Trophoblast cell (in vitro differentiated cells and primary cell): Measurements from ENCODE around the gene CACNG7.
A peak's percentile ranks its signal among the peaks of the same experiment; 100 is the strongest.

Source experiments
- DNase-seq, 2 donors: peaks; one replicate each; pipeline ENCODE4 v3.0.0-alpha.2; 2016
- H2AFZ ChIP-seq: 2 replicates; pipeline ENCODE4 v1.6.1; 2013; ENCODE audit warnings: low read length, moderate library complexity, mild to moderate bottlenecking; ENCODE audit not compliant: insufficient read depth, poor library complexity
- H2AK5ac ChIP-seq: 2 replicates; pipeline ENCODE4 v1.6.1; 2013; ENCODE audit warnings: mild to moderate bottlenecking, low read length
- H2BK120ac ChIP-seq: 2 replicates; pipeline ENCODE4 v1.6.1; 2013; ENCODE audit warnings: low read length, mild to moderate bottlenecking, moderate library complexity; ENCODE audit not compliant: insufficient read depth, poor library complexity
- H2BK12ac ChIP-seq: 2 replicates; pipeline ENCODE4 v1.6.1; 2013; ENCODE audit warnings: mild to moderate bottlenecking, low read length, moderate library complexity
- H2BK5ac ChIP-seq: 2 replicates; pipeline ENCODE4 v1.6.1; 2013; ENCODE audit warnings: low read length, low read depth, moderate library complexity, mild to moderate bottlenecking; ENCODE audit not compliant: poor library complexity
- H3K14ac ChIP-seq: 2 replicates; pipeline ENCODE4 v1.6.1; 2013; ENCODE audit warnings: mild to moderate bottlenecking, low read length
- H3K18ac ChIP-seq: 2 replicates; pipeline ENCODE4 v1.6.1; 2013; ENCODE audit warnings: mild to moderate bottlenecking, low read length
- H3K23ac ChIP-seq: 2 replicates; pipeline ENCODE4 v1.6.1; 2013; ENCODE audit warnings: low read length
- H3K27ac ChIP-seq: 2 replicates; pipeline ENCODE4 v1.5.1; 2013; ENCODE audit warnings: low read depth, mild to moderate bottlenecking, inconsistent platforms, low read length, moderate library complexity
- H3K27me3 ChIP-seq: 2 replicates; pipeline ENCODE4 v1.6.1; 2013; ENCODE audit warnings: inconsistent platforms, mild to moderate bottlenecking, low read length, moderate library complexity; ENCODE audit not compliant: insufficient read depth
- H3K36me3 ChIP-seq, 2 experiments: 1 replicate in 1 of 2; 2 replicates in 1 of 2; pipeline ENCODE4 v1.6.1; 2013; ENCODE audit warnings: low read length in 2 of 2, mild to moderate bottlenecking in 2 of 2, moderate library complexity in 1 of 2; ENCODE audit not compliant: insufficient read depth in 2 of 2, control insufficient read depth in 1 of 2
- H3K4ac ChIP-seq: 2 replicates; pipeline ENCODE4 v1.6.1; 2013; ENCODE audit warnings: low read depth, mild to moderate bottlenecking, low read length, moderate library complexity
- H3K4me1 ChIP-seq, 2 experiments: 1 replicate in 1 of 2; 2 replicates in 1 of 2; pipeline ENCODE4 v1.6.1; 2013; ENCODE audit warnings: low read length in 2 of 2, mild to moderate bottlenecking in 2 of 2, moderate library complexity in 1 of 2; ENCODE audit not compliant: insufficient read depth in 2 of 2, control insufficient read depth in 1 of 2
- H3K4me2 ChIP-seq: 2 replicates; pipeline ENCODE4 v1.6.1; 2013; ENCODE audit warnings: inconsistent platforms, mild to moderate bottlenecking, low read length, moderate library complexity
- H3K4me3 ChIP-seq: 2 replicates; pipeline ENCODE4 v1.5.1; 2013; ENCODE audit warnings: mild to moderate bottlenecking, low read depth, low read length, inconsistent platforms
- H3K79me1 ChIP-seq: one replicate; pipeline ENCODE4 v1.6.1; 2013; ENCODE audit warnings: low read length
- H3K79me2 ChIP-seq: 2 replicates; pipeline ENCODE4 v1.6.1; 2013; ENCODE audit warnings: low read length, mild to moderate bottlenecking; ENCODE audit not compliant: control insufficient read depth, insufficient read depth, poor library complexity
- H3K9ac ChIP-seq: 2 replicates; pipeline ENCODE4 v1.6.1; 2013; ENCODE audit warnings: mild to moderate bottlenecking, low read length
- H3K9me3 ChIP-seq: 2 replicates; pipeline ENCODE4 v1.6.1; 2013; ENCODE audit warnings: low read depth, mild to moderate bottlenecking, control low read depth, inconsistent platforms, low read length; ENCODE audit not compliant: insufficient read depth
- H4K12ac ChIP-seq: 2 replicates; pipeline ENCODE4 v1.6.1; 2013; ENCODE audit warnings: low read depth, mild to moderate bottlenecking, low read length, moderate library complexity
- H4K8ac ChIP-seq: 2 replicates; pipeline ENCODE4 v1.6.1; 2013; ENCODE audit warnings: low read depth, mild to moderate bottlenecking, low read length, moderate library complexity
- H4K91ac ChIP-seq: one replicate; pipeline ENCODE4 v1.6.1; 2013; ENCODE audit warnings: low read depth, mild to moderate bottlenecking, low read length, moderate library complexity
- WGBS: extraction: QIAGEN DNeasy Blood & Tissue Kit; methylation state at CpG from one replicate; pipeline ENCODE4 v1.1.7; 2013; ENCODE audit warnings: missing lambda C conversion rate; ENCODE audit not compliant: insufficient read length, insufficient coverage; ENCODE audit errors: extremely low coverage; 5-methylcytosine and 5-hydroxymethylcytosine counted together

CACNG7 gene

DNA sequence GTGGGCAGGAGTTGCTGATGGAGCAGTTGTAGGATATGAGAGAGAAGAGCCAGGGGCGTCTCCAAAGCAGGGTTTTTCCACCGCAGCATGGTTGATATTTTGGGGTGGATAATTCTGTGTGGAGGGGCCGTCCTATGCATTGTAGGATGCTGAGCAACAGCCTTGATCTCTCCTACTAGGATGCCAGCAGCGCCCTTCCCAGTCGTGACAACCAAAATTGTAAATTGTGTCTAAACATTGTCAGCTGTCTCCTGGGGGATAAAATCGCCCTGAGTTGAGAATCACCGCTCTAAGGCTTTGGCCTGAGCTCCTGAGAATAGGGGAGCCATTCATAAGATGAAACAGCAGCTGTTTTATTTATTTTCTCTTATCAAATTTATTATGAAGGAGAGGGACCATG lies 57.9 kb downstream of the CACNG7 start:
- Histone ChIP-seq H3K79me2 (no peaks in the 10 kb centered on the region), H3K18ac (no peak overlapping the region), H3K4ac (no peak overlapping the region), H3K9ac (no peak overlapping the region), H2AFZ (no peak overlapping the region), H3K9me3 (no peaks in the 10 kb centered on the region), H4K12ac (no peak overlapping the region), H3K4me3 (peak overlapping the region; percentile 16), H4K8ac (no peak overlapping the region), H3K36me3 (no peaks in the 10 kb centered on the region), H2BK5ac (no peak overlapping the region), H3K4me2 (no peak overlapping the region), H2BK120ac (no peak overlapping the region), H3K27ac (no peak overlapping the region), H3K14ac (no peak overlapping the region), H3K27me3 (peaks cover 9% of the 10 kb centered on the region), H2AK5ac (no peak overlapping the region), H3K79me1 (no peaks in the 10 kb centered on the region), H3K23ac (no peak overlapping the region), H4K91ac (no peak overlapping the region), H3K4me1 (peaks cover 0 to 2% of the 10 kb centered on the region in 2 experiments), H2BK12ac (no peak overlapping the region)
- no CpG with 5 or more reads among the region's 7 CpGs for WGBS
- DNase-seq, result no peak

DNA sequence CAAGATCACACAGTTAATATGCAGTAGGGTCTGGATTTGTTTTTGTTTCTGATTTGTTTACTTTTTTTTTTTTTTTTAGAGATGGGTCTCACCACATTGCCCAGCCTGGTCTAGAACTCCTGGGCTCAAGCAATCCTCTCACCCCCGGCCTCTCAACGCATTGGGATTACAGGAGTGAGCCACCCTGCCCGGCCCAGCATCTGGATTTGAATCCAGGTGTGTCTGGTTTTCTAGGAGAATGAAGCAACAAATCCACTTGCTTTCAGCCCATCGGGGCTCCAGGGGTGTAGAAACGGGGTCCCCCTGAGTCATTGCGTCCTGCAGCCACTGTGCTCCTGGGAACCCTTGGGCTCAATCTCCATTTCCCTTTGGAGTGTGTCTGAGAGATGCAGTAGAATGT lies 60.3 kb downstream of the CACNG7 start:
- no peak overlapping the region for H3K18ac ChIP-seq
- no peak overlapping the region for H2BK12ac ChIP-seq
- no peak overlapping the region for H3K4ac ChIP-seq
- H4K8ac ChIP-seq, result no peak overlapping the region
- no CpG with 5 or more reads among the region's 6 CpGs for WGBS
- H3K27me3 ChIP-seq, result no peaks in the 10 kb centered on the region
- H3K79me2 ChIP-seq, result no peaks in the 10 kb centered on the region
- H3K4me2 ChIP-seq, result no peak overlapping the region
- no peaks in the 10 kb centered on the region for H3K9me3 ChIP-seq
- no peak overlapping the region for H2BK5ac ChIP-seq
- no peak overlapping the region for H4K12ac ChIP-seq
- no peak overlapping the region for H3K4me3 ChIP-seq
- no peak overlapping the region for H2AK5ac ChIP-seq
- no peak overlapping the region for H3K14ac ChIP-seq
- DNase-seq, result no peak
- H3K79me1 ChIP-seq, result no peaks in the 10 kb centered on the region
- H3K27ac ChIP-seq, result no peak overlapping the region
- no peak overlapping the region for H2BK120ac ChIP-seq
- no peaks in the 10 kb centered on the region for H3K36me3 ChIP-seq
- H3K4me1 ChIP-seq, result no peaks in the 10 kb centered on the region
- no peak overlapping the region for H4K91ac ChIP-seq
- no peak overlapping the region for H3K9ac ChIP-seq
- no peak overlapping the region for H3K23ac ChIP-seq
- no peak overlapping the region for H2AFZ ChIP-seq

DNA sequence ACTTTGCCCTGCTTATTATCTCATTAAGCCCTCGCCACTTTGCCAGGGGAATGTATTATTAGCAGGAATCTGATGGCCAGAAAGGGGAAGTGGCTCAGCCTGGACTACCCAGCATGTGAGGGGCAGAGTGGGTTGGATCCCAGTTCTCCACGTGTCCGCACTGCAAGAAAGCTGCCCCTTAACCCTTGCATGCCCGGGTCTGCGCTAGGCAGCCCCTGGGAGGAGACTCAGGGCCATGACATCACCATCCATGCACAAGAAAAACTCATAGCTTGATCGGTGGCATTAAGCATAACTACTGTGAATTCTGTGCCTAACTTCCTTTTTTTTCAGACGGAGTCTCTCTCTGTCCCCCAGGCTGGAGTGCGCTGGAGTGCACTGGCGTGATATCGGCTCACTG lies 62.6 kb downstream of the CACNG7 start:
- Histone ChIP-seq H3K4me3 (no peak overlapping the region), H3K14ac (no peak overlapping the region), H3K23ac (no peak overlapping the region), H3K9ac (no peak overlapping the region), H4K12ac (no peak overlapping the region), H3K36me3 (no peaks in the 10 kb centered on the region), H2BK12ac (no peak overlapping the region), H4K8ac (no peak overlapping the region), H2AK5ac (no peak overlapping the region), H3K79me2 (no peaks in the 10 kb centered on the region), H3K4me2 (no peak overlapping the region), H3K4ac (no peak overlapping the region), H3K27ac (no peak overlapping the region), H3K9me3 (no peaks in the 10 kb centered on the region), H4K91ac (no peak overlapping the region), H3K18ac (no peak overlapping the region), H2BK120ac (no peak overlapping the region), H2BK5ac (no peak overlapping the region), H3K4me1 (no peaks in the 10 kb centered on the region), H3K79me1 (no peaks in the 10 kb centered on the region), H2AFZ (no peak overlapping the region), H3K27me3 (no peaks in the 10 kb centered on the region)
- peak in 1 of 2 donors; percentile 11 for DNase-seq
- WGBS, result no CpG with 5 or more reads among the region's 10 CpGs

DNA sequence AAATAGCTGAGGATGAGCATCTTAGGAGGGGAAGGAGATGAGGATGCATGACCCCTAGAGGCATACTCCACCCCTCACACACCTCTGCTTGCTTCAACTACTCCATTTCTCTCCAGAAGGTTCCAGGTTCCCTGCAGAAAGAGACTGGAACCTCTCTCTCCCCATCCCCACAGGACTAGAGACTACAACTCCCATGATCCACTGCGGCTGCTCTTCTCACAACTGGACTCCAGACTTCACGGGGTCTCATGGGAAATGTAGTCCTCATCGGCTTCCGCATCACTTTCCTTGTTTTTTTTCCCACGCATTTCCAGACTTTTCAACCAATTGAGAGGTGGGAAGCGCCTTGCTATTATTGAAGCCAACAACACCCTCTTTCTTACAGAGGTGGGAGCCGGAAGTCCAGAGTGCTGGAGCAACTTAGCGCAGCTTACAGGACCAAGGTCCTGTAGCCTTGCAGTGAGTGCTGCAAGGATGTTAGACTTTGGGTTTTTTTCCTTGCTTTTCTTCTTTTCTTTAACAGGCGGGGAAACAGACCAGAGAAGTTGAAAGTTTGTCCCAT lies 68.4 kb downstream of the CACNG7 start:
- no CpG with 5 or more reads among the region's 9 CpGs for WGBS
- no peak overlapping the region for H2AK5ac ChIP-seq

More for the DNA sequence above, 68.4 kb downstream of the CACNG7 start:
- Histone ChIP-seq H3K18ac (no peak overlapping the region), H3K4me1 (peaks cover 9 to 12% of the 10 kb centered on the region in 2 experiments), H3K79me1 (peaks cover 3% of the 10 kb centered on the region), H2BK12ac (no peak overlapping the region), H2AFZ (peak overlapping the region; percentile 96), H2BK120ac (no peak overlapping the region), H4K12ac (peak overlapping the region; percentile 55), H3K4me2 (peak overlapping the region; percentile 70), H3K27me3 (peaks cover 22% of the 10 kb centered on the region), H3K9me3 (peaks cover 15% of the 10 kb centered on the region), H3K79me2 (no peaks in the 10 kb centered on the region), H3K4ac (no peak overlapping the region), H3K27ac (no peak overlapping the region), H3K9ac (no peak overlapping the region), H4K8ac (peak overlapping the region; percentile 66), H3K36me3 (no peaks in the 10 kb centered on the region), H2BK5ac (no peak overlapping the region), H3K23ac (no peak overlapping the region), H4K91ac (no peak overlapping the region), H3K4me3 (no peak overlapping the region), H3K14ac (no peak overlapping the region)
- DNase-seq, result peak; percentile 43 to 85
